NCI-H748 (cell line): ENCODE data around the gene RBPJ.

Experiments used
- DNase-seq: peaks from one replicate; lab custom pipeline; 2025; ENCODE audit not compliant: unreplicated experiment; lab: John Stamatoyannopoulos, UW

The RBPJ gene

GRCh38 chr4:26412381-26413372, 91.9 kb downstream of the RBPJ start:
- no peak for DNase-seq

GRCh38 chr4:26413582-26413981, 92.8 kb downstream of the RBPJ start:
- no peak for DNase-seq

GRCh38 chr4:26418107-26418506, 97.3 kb downstream of the RBPJ start:
- DNase-seq = no peak

GRCh38 chr4:26418850-26419249, 98.0 kb downstream of the RBPJ start:
- no peak for DNase-seq

GRCh38 chr4:26420438-26420837, 99.6 kb downstream of the RBPJ start:
- DNase-seq = no peak

- no peak for DNase-seq
Observed at GRCh38 chr4:26420913-26421312, 100.1 kb downstream of the RBPJ start.

GRCh38 chr4:26424153-26424552, 103.3 kb downstream of the RBPJ start:
- DNase-seq = no peak

- no peak for DNase-seq
Observed at GRCh38 chr4:26424838-26425237, 104.0 kb downstream of the RBPJ start.

GRCh38 chr4:26425953-26426352, 105.1 kb downstream of the RBPJ start:
- no peak for DNase-seq

- DNase-seq = no peak
Observed at GRCh38 chr4:26426892-26427291, 106.1 kb downstream of the RBPJ start.

GRCh38 chr4:26429910-26430309, 109.1 kb downstream of the RBPJ start:
- DNase-seq = no peak

- no peak for DNase-seq
Observed at GRCh38 chr4:26431461-26432180, 110.8 kb downstream of the RBPJ start.

- DNase-seq = no peak
Observed at GRCh38 chr4:26432419-26432818, 111.6 kb downstream of the RBPJ start.

GRCh38 chr4:26433556-26433955, 112.7 kb downstream of the RBPJ start:
- DNase-seq = no peak

- DNase-seq = no peak
Observed at GRCh38 chr4:26434030-26434639, 113.3 kb downstream of the RBPJ start.

GRCh38 chr4:26441102-26441501, 120.3 kb downstream of the RBPJ start:
- DNase-seq = no peak

- DNase-seq = no peak
Observed at GRCh38 chr4:26441771-26442170, 121.0 kb downstream of the RBPJ start.

- DNase-seq = no peak
Observed at GRCh38 chr4:26447378-26447777, 126.6 kb downstream of the RBPJ start.

- DNase-seq = no peak
Observed at GRCh38 chr4:26450418-26450817, 129.6 kb downstream of the RBPJ start.

- no peak for DNase-seq
Observed at GRCh38 chr4:26451597-26451996, 130.8 kb downstream of the RBPJ start.
